Ammon's horn (tissue), 1 donor: ENCODE results near the gene LAMB3.
"Not testable (repeated sequence)": the region's sequence is repeated elsewhere in the genome, so short reads cannot be mapped to it uniquely, and the experiment has no call there.

Experiments used
- DNase-seq: peaks from one replicate; pipeline ENCODE4 v3.0.0-alpha.2; 2016; ENCODE audit warnings: low spot score

Gene LAMB3

GRCh38 chr1:209652121-209652735 is at the start of gene LAMB3:
TSS of gene LAMB3 (minus strand) at chr1:209652425. CDS start at chr1:209650944, 1,481 bp downstream.
- no peak for DNase-seq

- not testable (repeated sequence) for DNase-seq
Observed at GRCh38 chr1:209700686-209701085, 48.5 kb upstream of the LAMB3 start.

GRCh38 chr1:209697126-209697525 is 44.9 kb upstream of the LAMB3 start:
- no peak for DNase-seq

GRCh38 chr1:209696673-209697072 is 44.4 kb upstream of the LAMB3 start:
- no peak for DNase-seq

GRCh38 chr1:209692745-209693504 is 40.7 kb upstream of the LAMB3 start:
- DNase-seq, result peak; percentile 84

GRCh38 chr1:209692296-209692695 is 40.1 kb upstream of the LAMB3 start:
- no peak for DNase-seq

- no peak for DNase-seq
Observed at GRCh38 chr1:209691237-209691636, 39.0 kb upstream of the LAMB3 start.

GRCh38 chr1:209689477-209689876 is 37.3 kb upstream of the LAMB3 start:
- DNase-seq, result no peak

- DNase-seq, result no peak
Observed at GRCh38 chr1:209688746-209689234, 36.6 kb upstream of the LAMB3 start.

- no peak for DNase-seq
Observed at GRCh38 chr1:209686322-209686721, 34.1 kb upstream of the LAMB3 start.

GRCh38 chr1:209685821-209686220 is 33.6 kb upstream of the LAMB3 start:
- no peak for DNase-seq

- DNase-seq, result no peak
Observed at GRCh38 chr1:209678981-209679539, 26.8 kb upstream of the LAMB3 start.

- peak; percentile 45 for DNase-seq
Observed at GRCh38 chr1:209675565-209676154, 23.4 kb upstream of the LAMB3 start.

- peak; percentile 60 for DNase-seq
Observed at GRCh38 chr1:209674957-209675564, 22.8 kb upstream of the LAMB3 start, which contains the start of gene G0S2. TSS of gene G0S2 (plus strand) at chr1:209675412. CDS start at chr1:209675685, 273 bp downstream.

GRCh38 chr1:209673631-209674417 is 21.6 kb upstream of the LAMB3 start:
- DNase-seq, result no peak

- DNase-seq, result no peak
Observed at GRCh38 chr1:209672705-209673630, 20.7 kb upstream of the LAMB3 start.

GRCh38 chr1:209670441-209671082 is 18.3 kb upstream of the LAMB3 start:
- no peak for DNase-seq

- DNase-seq, result no peak
Observed at GRCh38 chr1:209667708-209668107, 15.5 kb upstream of the LAMB3 start.

GRCh38 chr1:209667103-209667502 is 14.9 kb upstream of the LAMB3 start:
- DNase-seq, result no peak

- no peak for DNase-seq
Observed at GRCh38 chr1:209662879-209663327, 10.7 kb upstream of the LAMB3 start.
